Upper lobe of right lung (tissue), 1 donor: ENCODE measurements around the gene PLEKHA3. TPM values are rescaled to one million over a fixed set of nuclear protein-coding genes. Genes with fewer than 3 reads are reported as not detected.
A peak's percentile ranks its signal among the peaks of the same experiment; 100 is the strongest.

Experiments used
- ATAC-seq: fragments of 200-7000 bp; cut with Tn5 transposase; one replicate; pipeline ENCODE4 v1.9.1; 2020; ENCODE audit warnings: mild to moderate bottlenecking, moderate library complexity
- DNase-seq: peaks from one replicate; pipeline ENCODE4 v3.0.0-alpha.2; 2020
- H3K27ac ChIP-seq: fragments of 200-600 bp; one replicate; pipeline ENCODE4 v1.8.0; 2022
- H3K27me3 ChIP-seq: fragments of 200-600 bp; one replicate; pipeline ENCODE4 v1.8.0; 2022; ENCODE audit warnings: mild to moderate bottlenecking
- H3K36me3 ChIP-seq: fragments of 200-600 bp; one replicate; pipeline ENCODE4 v1.8.0; 2022
- H3K4me1 ChIP-seq: fragments of 200-600 bp; one replicate; pipeline ENCODE4 v1.8.0; 2022
- H3K4me3 ChIP-seq: fragments of 200-600 bp; one replicate; pipeline ENCODE4 v1.8.0; 2022; ENCODE audit warnings: mild to moderate bottlenecking
- H3K9me3 ChIP-seq: fragments of 200-600 bp; one replicate; pipeline ENCODE4 v1.8.0; 2022
- intact Hi-C: fragments of 100-400 bp; cut with DNase I; formaldehyde crosslinking; loops from one replicate; pipeline ENCODE4 v1.11.0; 2022
- total RNA-seq: library from RNA; stranded (reverse); fragmentation: NEBNext Ultra II Directional; extraction: Animal tissue kit (Norgen Biotek cat#: 25700); gene quantifications from one replicate; pipeline ENCODE4 v1.2.1, GENCODE V29; 2021
- TF ChIP-seq, protein P1 (sequence below): fragments of 200-600 bp; IDR thresholded peaks from one replicate; pipeline ENCODE4 v1.8.0; 2022; ENCODE audit warnings: antibody characterized with exemption
- donor health status: DM: no; HTN: yes; CAD: no; lungs with severe emphysema.

The PLEKHA3 gene
- total RNA-seq, 1 donor from 2014 or later: 36.6 TPM

DNA sequence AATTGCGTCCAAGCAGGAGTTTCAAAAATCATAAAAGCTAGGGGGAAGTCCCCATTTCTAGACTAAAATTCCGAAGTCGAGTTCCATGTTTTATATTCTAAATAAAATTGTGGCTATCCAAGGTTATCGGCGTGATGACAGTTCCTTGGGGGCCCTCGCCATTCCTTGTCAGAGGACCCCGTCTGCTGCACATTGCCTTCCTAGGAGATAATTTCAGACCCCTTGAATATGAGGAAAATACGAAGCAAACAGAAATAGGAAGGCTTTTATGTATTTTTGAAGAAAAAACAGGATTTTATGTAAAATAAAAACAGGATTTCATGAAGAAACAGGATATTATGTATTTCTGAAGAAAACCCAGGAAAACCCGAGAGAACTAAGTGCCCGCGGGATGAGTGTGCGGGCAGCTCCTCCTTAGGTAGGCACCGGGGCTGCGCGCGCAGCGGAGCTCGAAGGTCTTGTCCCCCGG is 465 bp upstream of the PLEKHA3 start:
- Histone ChIP-seq H3K27ac (peak overlapping the region; percentile 92), H3K36me3 (no peaks in the 10 kb centered on the region), H3K9me3 (no peaks in the 10 kb centered on the region), H3K4me3 (peak overlapping the region; percentile 63), H3K27me3 (no peaks in the 10 kb centered on the region), H3K4me1 (peaks cover 47% of the 10 kb centered on the region)
- TF ChIP-seq, protein P1, sequence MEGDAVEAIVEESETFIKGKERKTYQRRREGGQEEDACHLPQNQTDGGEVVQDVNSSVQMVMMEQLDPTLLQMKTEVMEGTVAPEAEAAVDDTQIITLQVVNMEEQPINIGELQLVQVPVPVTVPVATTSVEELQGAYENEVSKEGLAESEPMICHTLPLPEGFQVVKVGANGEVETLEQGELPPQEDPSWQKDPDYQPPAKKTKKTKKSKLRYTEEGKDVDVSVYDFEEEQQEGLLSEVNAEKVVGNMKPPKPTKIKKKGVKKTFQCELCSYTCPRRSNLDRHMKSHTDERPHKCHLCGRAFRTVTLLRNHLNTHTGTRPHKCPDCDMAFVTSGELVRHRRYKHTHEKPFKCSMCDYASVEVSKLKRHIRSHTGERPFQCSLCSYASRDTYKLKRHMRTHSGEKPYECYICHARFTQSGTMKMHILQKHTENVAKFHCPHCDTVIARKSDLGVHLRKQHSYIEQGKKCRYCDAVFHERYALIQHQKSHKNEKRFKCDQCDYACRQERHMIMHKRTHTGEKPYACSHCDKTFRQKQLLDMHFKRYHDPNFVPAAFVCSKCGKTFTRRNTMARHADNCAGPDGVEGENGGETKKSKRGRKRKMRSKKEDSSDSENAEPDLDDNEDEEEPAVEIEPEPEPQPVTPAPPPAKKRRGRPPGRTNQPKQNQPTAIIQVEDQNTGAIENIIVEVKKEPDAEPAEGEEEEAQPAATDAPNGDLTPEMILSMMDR: no peak
- no peak for DNase-seq
- intact Hi-C loops: no loop called here
- ATAC-seq: no peak

DNA sequence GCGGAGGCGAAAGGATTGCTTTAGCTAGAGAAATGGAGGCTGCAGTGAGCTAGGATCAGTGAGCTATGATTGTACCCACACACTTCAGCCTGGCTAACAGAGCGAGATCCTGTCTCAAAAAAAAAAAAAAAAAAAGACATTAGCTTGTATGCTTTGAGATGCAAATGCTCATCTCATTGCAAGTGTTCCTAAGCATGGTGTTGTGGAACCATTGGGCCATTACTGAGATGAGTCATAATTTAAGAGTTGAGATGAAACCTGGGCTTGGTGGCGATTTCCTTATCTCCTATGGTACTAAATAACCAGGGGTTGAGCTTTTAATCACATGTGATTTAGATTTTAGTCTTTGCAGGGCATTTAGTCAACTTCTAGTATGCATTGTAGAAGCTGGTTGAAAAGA is 2.2 kb downstream of the PLEKHA3 start:
- intact Hi-C loops: no loop called here
- TF ChIP-seq, protein P1: no peak
- H3K27ac ChIP-seq: no peak overlapping the region
- DNase-seq (no peak), ATAC-seq (no peak)
- peak overlapping the region; percentile 63 for H3K4me3 ChIP-seq
- H3K4me1 ChIP-seq: peaks cover 52% of the 10 kb centered on the region
- peaks cover 19% of the 10 kb centered on the region for H3K36me3 ChIP-seq
- H3K9me3 ChIP-seq: no peaks in the 10 kb centered on the region
- no peaks in the 10 kb centered on the region for H3K27me3 ChIP-seq

DNA sequence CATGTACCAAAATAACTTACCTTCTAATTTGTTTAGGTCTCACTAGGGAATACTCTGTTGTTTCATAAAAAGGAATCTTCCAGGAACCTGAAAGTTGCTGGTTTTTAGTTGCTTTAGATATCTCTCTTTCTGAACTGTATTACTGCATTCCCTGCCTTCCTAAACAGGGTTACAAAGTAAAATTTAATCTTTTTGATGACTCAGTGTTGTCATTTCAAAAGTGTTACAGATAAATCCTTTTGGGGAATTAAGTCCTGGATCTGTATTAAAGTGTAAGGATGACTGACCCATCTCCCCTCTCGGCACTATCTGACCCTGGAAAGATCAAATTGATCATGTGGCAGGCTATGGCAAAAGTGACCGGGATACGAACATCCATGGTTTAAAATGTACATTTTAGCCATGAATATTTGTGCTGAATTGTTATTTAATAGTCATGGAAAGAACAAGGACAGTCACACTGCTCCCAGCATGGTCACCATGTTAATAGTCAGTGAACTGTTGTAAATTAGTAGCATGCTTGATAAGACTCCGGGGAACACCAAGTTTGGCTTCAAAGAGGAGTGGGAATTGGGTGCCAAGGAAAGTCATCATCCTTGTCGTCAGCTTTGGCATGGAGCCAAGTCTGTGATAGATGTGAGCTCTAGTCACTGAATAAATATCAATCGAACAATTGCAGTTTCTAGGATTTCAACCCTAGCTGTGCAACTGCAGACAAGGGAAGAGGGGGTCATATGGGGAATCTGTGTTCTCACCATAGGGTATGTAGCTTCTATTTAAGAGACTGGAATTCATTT is 4.2 kb downstream of the PLEKHA3 start:
- H3K4me1 ChIP-seq: peaks cover 46% of the 10 kb centered on the region
- H3K27me3 ChIP-seq: no peaks in the 10 kb centered on the region
- intact Hi-C loops: no loop called here
- DNase-seq (no peak), ATAC-seq (no peak)
- H3K36me3 ChIP-seq: peaks cover 28% of the 10 kb centered on the region
- TF ChIP-seq, protein P1: no peak
- no peaks in the 10 kb centered on the region for H3K9me3 ChIP-seq
- H3K27ac ChIP-seq: no peak overlapping the region
- no peak overlapping the region for H3K4me3 ChIP-seq

DNA sequence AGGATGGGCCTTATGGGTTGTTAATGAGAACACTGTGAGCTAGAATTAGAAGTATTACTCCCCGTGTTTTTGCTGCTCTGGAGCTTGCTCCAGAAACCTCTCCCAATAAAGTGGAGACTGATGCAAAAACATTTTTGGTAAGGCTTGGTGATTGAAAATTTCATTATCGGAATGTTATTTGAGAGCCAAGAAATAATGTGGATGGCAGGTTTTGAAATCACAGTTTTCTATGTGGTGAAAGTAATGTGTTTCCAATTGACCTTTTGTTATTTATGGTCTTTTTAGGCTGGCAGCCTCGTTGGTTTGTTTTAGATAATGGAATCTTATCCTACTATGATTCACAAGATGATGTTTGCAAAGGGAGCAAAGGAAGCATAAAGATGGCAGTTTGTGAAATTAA is 5.1 kb downstream of the PLEKHA3 start:
- Histone ChIP-seq H3K27me3 (no peaks in the 10 kb centered on the region), H3K36me3 (peaks cover 28% of the 10 kb centered on the region), H3K9me3 (no peaks in the 10 kb centered on the region), H3K4me3 (no peak overlapping the region), H3K27ac (no peak overlapping the region), H3K4me1 (peaks cover 40% of the 10 kb centered on the region)
- TF ChIP-seq, protein P1: no peak
- intact Hi-C loops: no loop called here
- no peak for DNase-seq
- ATAC-seq: no peak

DNA sequence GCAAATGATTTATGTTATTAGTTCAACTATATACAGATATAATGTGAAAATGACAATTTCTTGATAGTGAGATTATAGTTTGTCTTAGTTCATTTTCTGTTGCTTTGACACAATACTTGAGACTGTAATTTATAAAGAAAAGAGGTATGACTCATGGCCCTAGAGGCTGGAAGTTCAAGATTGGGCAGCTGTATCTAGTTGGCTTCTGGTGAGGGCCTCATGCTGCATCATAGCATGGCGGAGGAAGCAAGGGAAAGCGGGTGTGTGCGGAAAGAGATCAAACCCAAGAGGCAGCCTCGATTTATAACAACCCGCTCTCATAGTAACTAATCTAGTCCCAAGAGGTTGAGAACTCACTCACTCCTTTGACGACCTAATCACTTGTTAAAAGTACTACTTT is 11.4 kb downstream of the PLEKHA3 start:
- no peaks in the 10 kb centered on the region for H3K9me3 ChIP-seq
- no peak overlapping the region for H3K27ac ChIP-seq
- H3K4me3 ChIP-seq: no peak overlapping the region
- intact Hi-C loops: no loop called here
- no peaks in the 10 kb centered on the region for H3K4me1 ChIP-seq
- H3K27me3 ChIP-seq: no peaks in the 10 kb centered on the region
- ATAC-seq (no peak), DNase-seq (no peak)
- TF ChIP-seq, protein P1: no peak
- peaks cover 78% of the 10 kb centered on the region for H3K36me3 ChIP-seq
